ENCODE measurements around the gene TRAF4.
"Not testable (repeated sequence)": the region's sequence is repeated elsewhere in the genome, so short reads cannot be mapped to it uniquely, and the experiment has no call there.

Gene TRAF4

DNA sequence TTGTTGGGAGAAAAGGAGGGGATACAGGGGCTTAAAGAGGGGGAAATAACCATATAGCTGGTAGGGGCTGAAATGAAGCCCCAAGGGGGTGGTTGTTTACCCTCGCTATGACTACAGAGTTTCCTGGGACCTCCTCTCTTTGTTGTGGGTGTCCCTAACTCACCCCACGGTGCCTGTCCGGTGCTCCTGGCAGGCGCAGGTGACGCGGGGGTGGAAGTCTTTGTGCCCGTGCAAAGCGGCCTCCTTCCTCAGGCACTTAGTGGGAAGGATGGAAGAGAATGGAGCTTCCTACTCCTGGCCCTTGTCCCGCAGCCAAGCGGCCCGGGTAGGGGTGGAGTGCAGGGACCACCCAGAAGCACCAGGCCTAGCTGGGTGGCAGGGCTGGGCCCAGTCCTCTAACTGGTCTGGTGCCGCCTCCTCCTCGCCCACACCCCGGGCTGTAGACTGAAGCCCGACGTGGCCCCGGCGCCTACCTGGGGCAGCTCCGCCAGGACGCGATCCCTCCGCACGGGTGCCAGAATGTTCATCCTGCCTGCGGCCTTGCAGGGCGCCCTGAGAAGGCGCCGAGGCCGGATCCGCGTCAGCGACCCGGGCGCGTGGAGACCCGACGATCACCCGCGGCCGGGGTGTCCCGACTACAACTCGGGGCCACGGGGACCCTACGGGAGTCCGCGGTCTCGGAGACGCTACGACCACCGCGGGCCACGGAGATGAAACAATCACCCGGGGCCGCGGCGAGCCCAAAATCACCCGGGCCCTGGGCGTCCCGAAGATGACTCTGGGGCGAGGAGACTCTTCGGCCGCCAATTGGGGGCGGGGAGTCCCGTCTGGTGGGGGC, 26.9 kb upstream of the TRAF4 start:
- DNase-seq (ENCODE audit: extremely low read depth, low read depth), result no peak
- H3K4me3 ChIP-seq (replicated peaks; ENCODE audit: low read depth, low read length), result peak overlapping the region; percentile 99

DNA sequence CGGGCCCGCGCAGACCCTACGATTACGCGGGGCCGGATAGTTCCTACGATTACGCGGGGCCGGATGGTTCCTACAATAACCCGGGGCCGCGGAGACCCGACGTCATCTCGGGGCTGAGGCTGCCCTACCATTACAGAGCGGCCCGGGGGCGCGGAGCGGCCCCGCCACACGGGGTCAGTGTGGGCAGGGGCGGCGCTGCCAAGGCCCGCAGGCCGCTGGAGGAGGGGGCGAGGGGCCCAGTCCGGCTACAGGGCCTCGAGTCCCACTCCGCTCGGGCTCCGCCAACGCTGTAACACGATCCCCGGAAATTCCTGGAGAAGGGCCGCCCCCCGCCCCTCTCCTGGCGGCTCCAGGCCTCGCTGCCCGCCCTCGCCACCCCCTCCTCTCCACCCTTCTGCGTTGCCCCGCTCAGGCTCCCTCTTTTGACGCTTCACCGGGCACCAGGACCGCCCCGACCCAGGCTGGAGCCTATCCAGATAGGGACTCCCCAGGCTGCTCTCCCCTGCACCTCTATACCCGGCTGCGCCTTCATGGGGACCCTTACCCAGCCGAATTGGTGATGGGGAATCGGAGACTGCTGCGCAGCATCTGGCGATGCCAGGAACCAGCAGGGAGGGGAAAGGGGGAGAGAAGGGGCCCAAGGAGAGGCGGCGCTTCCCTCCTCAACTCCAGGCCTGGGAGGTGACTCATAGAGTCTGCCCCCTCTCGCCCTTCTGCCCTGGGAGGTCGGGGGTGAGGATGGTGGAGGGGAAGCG, 26.1 kb upstream of the TRAF4 start, which contains the start of gene RAB34:
TSS of gene RAB34 (minus strand) at position 291 of the 755 bp plus-strand sequence. CDS start 602 bp downstream, outside the sequence.
- DNase-seq (ENCODE audit: extremely low read depth, low read depth), result no peak
- H3K4me3 ChIP-seq (replicated peaks; ENCODE audit: low read depth, low read length), result peak within 1 kb of the TSS; percentile 99
- TF ChIP-seq, protein P1, sequence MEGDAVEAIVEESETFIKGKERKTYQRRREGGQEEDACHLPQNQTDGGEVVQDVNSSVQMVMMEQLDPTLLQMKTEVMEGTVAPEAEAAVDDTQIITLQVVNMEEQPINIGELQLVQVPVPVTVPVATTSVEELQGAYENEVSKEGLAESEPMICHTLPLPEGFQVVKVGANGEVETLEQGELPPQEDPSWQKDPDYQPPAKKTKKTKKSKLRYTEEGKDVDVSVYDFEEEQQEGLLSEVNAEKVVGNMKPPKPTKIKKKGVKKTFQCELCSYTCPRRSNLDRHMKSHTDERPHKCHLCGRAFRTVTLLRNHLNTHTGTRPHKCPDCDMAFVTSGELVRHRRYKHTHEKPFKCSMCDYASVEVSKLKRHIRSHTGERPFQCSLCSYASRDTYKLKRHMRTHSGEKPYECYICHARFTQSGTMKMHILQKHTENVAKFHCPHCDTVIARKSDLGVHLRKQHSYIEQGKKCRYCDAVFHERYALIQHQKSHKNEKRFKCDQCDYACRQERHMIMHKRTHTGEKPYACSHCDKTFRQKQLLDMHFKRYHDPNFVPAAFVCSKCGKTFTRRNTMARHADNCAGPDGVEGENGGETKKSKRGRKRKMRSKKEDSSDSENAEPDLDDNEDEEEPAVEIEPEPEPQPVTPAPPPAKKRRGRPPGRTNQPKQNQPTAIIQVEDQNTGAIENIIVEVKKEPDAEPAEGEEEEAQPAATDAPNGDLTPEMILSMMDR (IDR thresholded peaks at IDR 0.05; ENCODE audit: low read depth, low read length, missing control alignments), result peak; percentile 37

More for the DNA sequence above, 26.9 kb upstream of the TRAF4 start:
- TF ChIP-seq, protein P1 (IDR thresholded peaks at IDR 0.05; ENCODE audit: low read depth, low read length, missing control alignments), result no peak

DNA sequence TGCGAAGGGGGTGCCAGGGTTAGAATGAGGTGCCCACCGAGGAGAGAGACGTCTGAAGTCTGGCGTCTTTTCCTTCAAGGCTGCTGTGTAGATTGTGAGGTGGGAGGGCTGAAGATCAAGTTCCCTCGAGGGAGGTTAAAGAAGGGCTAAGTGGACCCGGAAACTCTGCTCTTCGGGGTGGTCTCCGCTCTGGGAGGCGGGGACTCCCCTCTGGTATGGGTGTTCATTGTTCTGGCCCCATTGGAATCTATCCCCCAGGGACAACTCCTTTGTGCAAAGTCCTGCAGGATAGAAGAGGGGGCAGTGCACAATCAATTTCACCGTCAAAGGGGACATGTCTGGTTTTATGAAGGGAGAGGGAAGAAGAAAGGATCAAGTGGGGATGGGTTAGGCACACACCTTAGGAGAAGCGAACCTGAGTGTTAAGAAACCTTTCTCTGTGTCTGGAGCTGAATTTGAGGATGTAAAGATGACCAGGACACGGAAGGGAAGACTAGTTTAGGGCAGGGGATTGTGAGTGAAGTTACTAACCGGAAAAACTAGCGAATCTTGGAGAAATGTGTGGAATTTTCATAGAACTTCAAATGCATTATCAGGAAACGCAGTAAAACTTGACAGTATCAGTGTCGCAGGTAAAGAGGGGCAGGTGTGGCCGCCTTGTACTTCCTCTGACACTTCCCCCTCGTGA, 25.3 kb upstream of the TRAF4 start:
- H3K4me3 ChIP-seq (replicated peaks; ENCODE audit: low read depth, low read length), result peak overlapping the region; percentile 99
- DNase-seq (ENCODE audit: extremely low read depth, low read depth), result no peak
- TF ChIP-seq, protein P1 (IDR thresholded peaks at IDR 0.05; ENCODE audit: low read depth, low read length, missing control alignments), result no peak

DNA sequence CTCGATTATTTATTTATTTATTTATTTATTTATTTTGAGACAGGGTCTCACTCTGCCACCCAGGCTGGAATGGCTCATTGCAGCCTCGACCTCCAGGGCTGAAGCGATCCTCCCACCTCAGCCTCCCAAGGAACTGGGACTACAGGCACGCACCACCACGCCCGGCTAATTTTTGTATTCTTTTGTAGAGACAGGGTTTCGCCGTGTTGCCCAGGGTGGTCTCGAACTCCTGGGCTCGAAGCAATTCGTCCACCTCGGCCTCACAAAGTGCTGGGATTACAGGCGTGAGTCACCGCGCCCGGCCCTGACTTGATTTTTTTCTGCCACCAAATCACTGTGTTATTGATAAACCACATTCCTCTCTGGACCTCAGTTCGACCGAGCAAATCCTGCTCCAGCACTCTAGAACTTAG, 24.8 kb upstream of the TRAF4 start:
- peak overlapping the region; percentile 99 for H3K4me3 ChIP-seq (replicated peaks; ENCODE audit: low read depth, low read length)
- TF ChIP-seq, protein P1 (IDR thresholded peaks at IDR 0.05; ENCODE audit: low read depth, low read length, missing control alignments), result no peak
- no peak for DNase-seq (ENCODE audit: extremely low read depth, low read depth)

DNA sequence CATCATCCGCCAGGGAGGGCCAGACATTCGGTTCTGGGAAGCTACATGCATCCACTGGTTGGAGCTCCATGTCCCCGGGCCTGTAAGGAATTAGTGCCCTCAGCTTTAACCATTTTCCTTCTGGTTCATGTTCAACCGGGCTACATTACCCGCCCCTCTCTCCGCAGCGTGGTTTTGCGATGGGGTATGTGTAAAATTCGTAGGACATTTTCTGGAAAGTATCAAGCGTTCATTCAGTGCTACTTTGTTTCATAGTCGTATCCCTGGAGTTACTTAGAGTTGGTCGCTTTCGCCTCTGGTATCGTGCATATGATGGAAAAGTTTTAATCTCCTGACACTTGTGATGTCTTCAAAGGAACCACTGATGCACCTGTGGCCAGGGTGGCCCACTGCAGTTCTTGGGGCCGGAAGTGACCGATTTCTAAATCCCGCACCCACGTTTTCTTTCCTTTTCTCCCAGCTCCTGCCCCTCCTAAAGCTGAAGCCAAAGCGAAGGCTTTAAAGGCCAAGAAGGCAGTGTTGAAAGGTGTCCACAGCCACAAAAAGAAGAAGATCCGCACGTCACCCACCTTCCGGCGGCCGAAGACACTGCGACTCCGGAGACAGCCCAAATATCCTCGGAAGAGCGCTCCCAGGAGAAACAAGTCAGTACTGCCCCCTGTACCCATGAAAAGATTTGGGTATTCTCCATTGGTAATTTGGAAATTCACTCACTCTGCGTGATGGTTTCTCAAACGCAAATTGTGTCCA, 23.4 kb upstream of the TRAF4 start:
- DNase-seq (ENCODE audit: extremely low read depth, low read depth), result no peak

DNA sequence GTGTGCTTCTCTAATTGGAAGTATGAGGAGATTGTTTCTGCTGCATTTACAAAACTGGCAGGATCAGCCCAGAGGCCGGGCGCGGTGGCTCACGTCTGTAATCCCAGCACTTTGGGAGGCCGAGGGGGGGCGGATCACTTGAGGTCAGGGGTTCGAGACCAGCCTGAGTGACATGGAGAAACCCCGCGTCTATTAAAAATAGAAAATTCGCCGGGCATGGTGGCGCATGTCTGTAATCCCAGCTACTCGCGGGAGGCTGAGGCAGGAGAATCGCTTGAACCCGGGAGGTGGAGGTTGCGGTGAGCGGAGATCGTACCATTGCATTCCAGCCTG, 22.8 kb upstream of the TRAF4 start:
- peak overlapping the region; percentile 99 for H3K4me3 ChIP-seq (replicated peaks; ENCODE audit: low read depth, low read length)
- DNase-seq (ENCODE audit: extremely low read depth, low read depth), result not testable (repeated sequence)

More for the DNA sequence above, 23.4 kb upstream of the TRAF4 start:
- peak overlapping the region; percentile 99 for H3K4me3 ChIP-seq (replicated peaks; ENCODE audit: low read depth, low read length)
- TF ChIP-seq, protein P1 (IDR thresholded peaks at IDR 0.05; ENCODE audit: low read depth, low read length, missing control alignments), result no peak

All from HFF-Myc (cell line).